IPS-20b (cell line): ENCODE measurements around the gene PIP4K2C.
A peak's percentile ranks its signal among the peaks of the same experiment; 100 is the strongest.

Experiments
- H3K27ac ChIP-seq: one replicate; pipeline ENCODE4 v1.5.1; 2013; ENCODE audit warnings: low read length
- H3K27me3 ChIP-seq: 2 replicates; pipeline ENCODE4 v1.6.1; 2013; ENCODE audit warnings: mild to moderate bottlenecking, low read length, inconsistent platforms; ENCODE audit not compliant: insufficient read depth
- H3K36me3 ChIP-seq: 2 replicates; pipeline ENCODE4 v1.6.1; 2013; ENCODE audit warnings: low read depth, mild to moderate bottlenecking, inconsistent platforms, low read length, moderate library complexity; ENCODE audit not compliant: insufficient read depth
- H3K4me1 ChIP-seq: 2 replicates; pipeline ENCODE4 v1.6.1; 2013; ENCODE audit warnings: mild to moderate bottlenecking, control low read depth, inconsistent platforms, low read length, moderate library complexity; ENCODE audit not compliant: insufficient read depth
- H3K4me3 ChIP-seq: 2 replicates; pipeline ENCODE4 v1.5.1; 2013; ENCODE audit warnings: mild to moderate bottlenecking, low read length, inconsistent platforms
- H3K9ac ChIP-seq: 2 replicates; pipeline ENCODE4 v1.6.1; 2013; ENCODE audit warnings: low read depth, mild to moderate bottlenecking, inconsistent platforms, low read length, moderate library complexity
- H3K9me3 ChIP-seq: 2 replicates; pipeline ENCODE4 v1.6.1; 2013; ENCODE audit warnings: mild to moderate bottlenecking, low read depth, low read length, inconsistent platforms; ENCODE audit not compliant: insufficient read depth

Gene PIP4K2C

DNA sequence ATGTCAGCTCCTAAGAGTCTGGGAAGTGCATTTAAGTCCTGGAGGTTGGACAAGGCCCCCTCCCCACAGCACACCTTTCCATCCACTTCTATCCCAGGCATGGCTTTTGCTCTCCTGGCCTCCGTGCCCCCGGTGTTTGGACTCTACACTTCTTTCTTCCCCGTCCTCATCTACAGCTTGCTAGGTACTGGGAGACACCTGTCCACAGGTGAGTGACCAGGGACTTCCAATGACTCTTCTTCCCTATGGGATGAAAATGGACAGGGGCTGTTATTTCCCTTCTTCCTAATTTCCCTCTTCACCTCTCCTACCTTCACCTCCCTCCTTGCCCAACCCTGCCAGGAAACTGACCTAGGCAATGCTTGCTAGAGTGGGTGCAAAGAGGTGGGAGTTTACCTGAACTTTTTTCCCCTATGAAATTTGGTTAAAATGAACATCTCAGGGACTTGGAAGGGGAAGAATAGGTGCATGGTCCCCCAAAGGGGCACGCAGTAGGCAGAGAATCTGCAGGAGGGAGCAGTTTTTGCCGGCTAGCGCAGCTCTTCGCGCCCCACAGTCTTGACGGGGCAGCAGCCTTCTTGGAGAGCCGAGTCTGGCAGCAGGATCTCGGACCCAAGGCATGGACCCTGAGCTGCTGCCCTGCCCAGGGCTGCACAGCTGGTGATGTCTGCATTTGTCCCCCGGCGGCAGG lies 29.4 kb downstream of the PIP4K2C start:
- H3K4me1 ChIP-seq, result no peaks in the 10 kb centered on the region
- peak overlapping the region; percentile 58; the same call in 1 of the 2 replicates for H3K4me3 ChIP-seq
- peaks cover 100% of the 10 kb centered on the region for H3K27me3 ChIP-seq
- no peak overlapping the region for H3K27ac ChIP-seq
- H3K36me3 ChIP-seq, result no peaks in the 10 kb centered on the region
- H3K9me3 ChIP-seq, result peaks cover 7% of the 10 kb centered on the region; the same call in 1 of the 2 replicates
- no peak overlapping the region for H3K9ac ChIP-seq

DNA sequence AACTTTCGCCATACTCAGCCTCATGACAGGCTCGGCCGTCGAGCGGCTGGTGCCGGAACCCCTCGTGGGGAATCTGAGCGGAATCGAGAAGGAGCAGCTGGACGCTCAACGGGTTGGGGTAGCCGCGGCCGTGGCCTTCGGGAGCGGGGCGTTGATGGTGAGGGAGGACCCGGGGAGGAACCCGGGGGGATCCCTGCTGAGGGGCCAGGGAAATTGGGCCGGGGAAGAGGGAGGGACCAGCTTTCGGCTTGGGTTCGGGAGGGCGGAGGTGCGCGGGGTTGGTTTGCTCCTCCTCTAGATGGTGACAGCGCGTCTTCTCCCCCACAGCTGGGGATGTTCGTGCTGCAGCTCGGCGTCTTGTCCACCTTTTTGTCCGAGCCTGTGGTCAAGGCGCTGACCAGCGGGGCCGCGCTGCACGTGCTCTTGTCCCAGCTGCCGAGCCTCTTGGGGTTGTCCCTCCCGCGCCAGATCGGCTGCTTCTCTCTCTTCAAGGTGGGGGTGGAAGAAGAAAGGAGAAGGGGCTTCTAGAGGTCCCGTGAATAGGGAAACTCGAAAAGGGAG lies 30.0 kb downstream of the PIP4K2C start:
- Histone ChIP-seq H3K4me1 (no peaks in the 10 kb centered on the region), H3K27me3 (peaks cover 100% of the 10 kb centered on the region), H3K9ac (no peak overlapping the region), H3K9me3 (peaks cover 7% of the 10 kb centered on the region; the same call in 1 of the 2 replicates), H3K27ac (no peak overlapping the region), H3K36me3 (no peaks in the 10 kb centered on the region), H3K4me3 (peak overlapping the region; percentile 48; the same call in 1 of the 2 replicates)

- Histone ChIP-seq H3K4me1 (no peaks in the 10 kb centered on the region), H3K9ac (no peak overlapping the region), H3K9me3 (peaks cover 7% of the 10 kb centered on the region; the same call in 1 of the 2 replicates), H3K36me3 (no peaks in the 10 kb centered on the region), H3K27ac (no peak overlapping the region), H3K27me3 (peaks cover 100% of the 10 kb centered on the region), H3K4me3 (peak overlapping the region; percentile 48; the same call in 1 of the 2 replicates)
Measured at GRCh38 chr12:57621497-57622292, 30.7 kb downstream of the PIP4K2C start.

GRCh38 chr12:57622293-57623245 lies 31.6 kb downstream of the PIP4K2C start:
- Histone ChIP-seq H3K4me3 (no peak overlapping the region), H3K9me3 (peaks cover 7% of the 10 kb centered on the region; the same call in 1 of the 2 replicates), H3K4me1 (no peaks in the 10 kb centered on the region), H3K9ac (no peak overlapping the region), H3K36me3 (no peaks in the 10 kb centered on the region), H3K27ac (no peak overlapping the region), H3K27me3 (peaks cover 100% of the 10 kb centered on the region)

GRCh38 chr12:57623385-57623784 lies 32.4 kb downstream of the PIP4K2C start:
- Histone ChIP-seq H3K4me3 (no peak overlapping the region), H3K27me3 (peaks cover 100% of the 10 kb centered on the region), H3K27ac (no peak overlapping the region), H3K9me3 (peaks cover 7% of the 10 kb centered on the region; the same call in 1 of the 2 replicates), H3K9ac (no peak overlapping the region), H3K36me3 (no peaks in the 10 kb centered on the region), H3K4me1 (0 out of 2 replicates have a peak, but pooled peaks cover 2% of the 10 kb centered on the region)

GRCh38 chr12:57623811-57624390 lies 32.9 kb downstream of the PIP4K2C start:
- Histone ChIP-seq H3K9me3 (peaks cover 7% of the 10 kb centered on the region; the same call in 1 of the 2 replicates), H3K9ac (no peak overlapping the region), H3K36me3 (no peaks in the 10 kb centered on the region), H3K4me1 (0 out of 2 replicates have a peak, but pooled peaks cover 2% of the 10 kb centered on the region), H3K4me3 (no peak overlapping the region), H3K27me3 (peaks cover 100% of the 10 kb centered on the region), H3K27ac (no peak overlapping the region)

DNA sequence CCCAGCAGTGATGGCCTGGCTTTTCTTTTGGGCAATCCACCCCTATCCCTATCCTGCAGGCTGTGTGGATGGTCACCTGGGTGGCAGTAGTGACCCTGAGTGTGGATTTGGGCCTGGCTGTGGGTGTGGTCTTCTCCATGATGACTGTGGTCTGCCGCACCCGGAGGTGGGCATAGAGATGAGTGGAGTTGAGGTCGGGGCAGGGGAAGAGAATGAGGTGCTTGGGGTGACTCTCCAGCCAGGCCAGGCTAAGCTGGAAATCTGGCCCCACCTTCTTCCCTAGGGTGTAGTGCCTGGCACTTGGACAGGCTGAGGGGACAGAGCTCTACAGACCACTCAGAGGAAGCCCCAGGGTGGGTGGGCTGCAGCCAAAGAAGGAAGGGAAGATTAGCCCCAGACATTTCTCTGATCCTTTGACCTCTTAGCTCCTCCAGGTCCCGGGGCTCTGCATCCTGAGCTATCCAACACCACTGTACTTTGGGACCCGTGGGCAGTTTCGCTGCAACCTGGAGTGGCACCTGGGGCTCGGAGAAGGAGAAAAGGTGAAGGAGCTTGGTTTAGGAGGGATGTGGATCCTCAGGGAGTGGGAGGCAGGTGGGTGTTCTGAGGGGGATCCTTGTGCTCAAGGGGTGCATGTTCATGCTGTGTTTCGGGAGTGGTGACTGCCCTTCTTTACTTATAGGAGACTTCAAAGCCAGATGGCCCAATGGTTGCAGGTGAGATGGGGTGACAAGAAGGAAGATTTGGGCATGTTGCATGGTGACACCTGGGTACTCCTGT lies 33.6 kb downstream of the PIP4K2C start:
- Histone ChIP-seq H3K9me3 (peaks cover 7% of the 10 kb centered on the region; the same call in 1 of the 2 replicates), H3K27me3 (peaks cover 100% of the 10 kb centered on the region), H3K36me3 (no peaks in the 10 kb centered on the region), H3K27ac (no peak overlapping the region), H3K9ac (no peak overlapping the region), H3K4me1 (0 out of 2 replicates have a peak, but pooled peaks cover 2% of the 10 kb centered on the region), H3K4me3 (no peak overlapping the region)

- Histone ChIP-seq H3K27me3 (peaks cover 100% of the 10 kb centered on the region), H3K27ac (no peak overlapping the region), H3K9me3 (peaks cover 2% of the 10 kb centered on the region; the same call in 1 of the 2 replicates), H3K4me3 (no peak overlapping the region), H3K9ac (no peak overlapping the region), H3K36me3 (no peaks in the 10 kb centered on the region), H3K4me1 (0 out of 2 replicates have a peak, but pooled peaks cover 2% of the 10 kb centered on the region)
Measured at GRCh38 chr12:57625261-57626032, 34.5 kb downstream of the PIP4K2C start.

GRCh38 chr12:57626111-57626920 lies 35.3 kb downstream of the PIP4K2C start:
- Histone ChIP-seq H3K36me3 (no peaks in the 10 kb centered on the region), H3K27ac (no peak overlapping the region), H3K4me1 (peaks cover 5% of the 10 kb centered on the region; the same call in 1 of the 2 replicates), H3K4me3 (no peak overlapping the region), H3K27me3 (peaks cover 100% of the 10 kb centered on the region), H3K9me3 (no peaks in the 10 kb centered on the region), H3K9ac (no peak overlapping the region)
